Neural cell (in vitro differentiated cells): ENCODE results near the gene AGBL3. TPM values are rescaled to one million over a fixed set of nuclear protein-coding genes. Genes with fewer than 3 reads are reported as not detected.

Experiments used
- H2AFZ ChIP-seq: fragments of 200-600, 300-800 bp; sonication (generic), shearing (Covaris generic); 2 replicates; pipeline ENCODE4 v1.6.0; 2014; ENCODE audit warnings: low read depth, mild to moderate bottlenecking, antibody characterized with exemption, low read length, moderate library complexity
- H3F3A ChIP-seq: fragments of 200-600 bp; shearing (Covaris generic); 2 replicates; pipeline ENCODE4 v1.6.1; 2016; ENCODE audit warnings: mild to moderate bottlenecking, moderate library complexity, mixed read lengths, antibody characterized with exemption, low read length; ENCODE audit not compliant: insufficient read depth, poor library complexity, severe bottlenecking
- H3K27ac ChIP-seq: fragments of 200-600, 300-800 bp; sonication (generic), shearing (Covaris generic); 2 replicates; pipeline ENCODE4 v1.5.1; 2014; ENCODE audit warnings: mild to moderate bottlenecking, low read length, moderate library complexity
- H3K27me3 ChIP-seq: fragments of 300-800, 200-600 bp; sonication (generic), shearing (Covaris generic); 2 replicates; pipeline ENCODE4 v1.6.0; 2014; ENCODE audit warnings: mild to moderate bottlenecking, low read depth, low read length, moderate library complexity; ENCODE audit not compliant: insufficient read depth
- H3K36me3 ChIP-seq: fragments of 300-800, 200-600 bp; sonication (generic), shearing (Covaris generic); 2 replicates; pipeline ENCODE4 v1.5.1; 2014; ENCODE audit warnings: mild to moderate bottlenecking, antibody characterized with exemption, low read length, moderate library complexity; ENCODE audit not compliant: insufficient read depth
- H3K4me2 ChIP-seq: fragments of 300-800, 200-600 bp; sonication (generic), shearing (Covaris generic); 2 replicates; pipeline ENCODE4 v1.6.0; 2014; ENCODE audit warnings: mild to moderate bottlenecking, low read length
- H3K4me3 ChIP-seq: fragments of 300-800, 200-600 bp; sonication (generic), shearing (Covaris generic); 2 replicates; pipeline ENCODE4 v1.5.1; 2014; ENCODE audit warnings: mild to moderate bottlenecking, low read length, moderate library complexity
- H3K79me2 ChIP-seq: fragments of 200-600 bp; shearing (Covaris generic); replicated peaks from 2 replicates; pipeline ENCODE4 v1.6.0; 2014; ENCODE audit warnings: mild to moderate bottlenecking, low read length, moderate library complexity; ENCODE audit not compliant: insufficient read depth
- H3K9ac ChIP-seq: fragments of 300-800, 200-600 bp; sonication (generic), shearing (Covaris generic); 2 replicates; pipeline ENCODE4 v1.6.1; 2016; ENCODE audit warnings: mild to moderate bottlenecking, low read length, mixed read lengths
- H3K9me2 ChIP-seq: fragments of 200-600 bp; shearing (Covaris generic); 2 replicates; pipeline ENCODE4 v1.6.1; 2016; ENCODE audit warnings: mild to moderate bottlenecking, low read length, mixed read lengths; ENCODE audit not compliant: insufficient read depth
- H3K9me3 ChIP-seq: fragments of 200-600, 300-800 bp; sonication (generic), shearing (Covaris generic); 2 replicates; pipeline ENCODE4 v1.6.1; 2016; ENCODE audit warnings: mild to moderate bottlenecking, mixed run types, low read length, moderate library complexity, mixed read lengths
- H4K20me1 ChIP-seq: fragments of 200-600 bp; shearing (Covaris generic); 2 replicates; pipeline ENCODE4 v1.6.1; 2016; ENCODE audit warnings: mild to moderate bottlenecking, mixed run types; ENCODE audit not compliant: insufficient read depth
- EP300 ChIP-seq: fragments of 450-650 bp; conservative IDR thresholded peaks from 2 replicates; pipeline ENCODE4 v1.6.1; 2014; ENCODE audit warnings: antibody characterized with exemption, mild to moderate bottlenecking, moderate library complexity; ENCODE audit not compliant: poor library complexity, severe bottlenecking
- EZH2 ChIP-seq: fragments of 200-600, 300-800 bp; shearing (Covaris generic), sonication (generic); IDR thresholded peaks from 2 replicates; pipeline ENCODE4 v1.6.1; 2014; ENCODE audit warnings: antibody characterized with exemption, low read length, borderline replicate concordance, mild to moderate bottlenecking; ENCODE audit not compliant: insufficient read depth, poor library complexity, severe bottlenecking
- MXI1 ChIP-seq: fragments of 450-650 bp; conservative IDR thresholded peaks from 2 replicates; pipeline ENCODE4 v1.6.1; 2014; ENCODE audit warnings: antibody characterized with exemption, mild to moderate bottlenecking; ENCODE audit not compliant: poor library complexity, severe bottlenecking
- POLR2AphosphoS5 ChIP-seq: IDR thresholded peaks from 2 replicates; pipeline ENCODE4 v1.6.1; 2012
- RAD21 ChIP-seq: fragments of 450-650 bp; conservative IDR thresholded peaks from 2 replicates; pipeline ENCODE4 v1.6.1; 2014; ENCODE audit warnings: antibody characterized with exemption, mild to moderate bottlenecking, moderate library complexity
- SMC3 ChIP-seq: fragments of 450-650 bp; conservative IDR thresholded peaks from 2 replicates; pipeline ENCODE4 v1.6.1; 2014; ENCODE audit warnings: antibody characterized with exemption, mild to moderate bottlenecking, moderate library complexity; ENCODE audit not compliant: poor library complexity
- TAF1 ChIP-seq: IDR thresholded peaks from 2 replicates; pipeline ENCODE4 v1.6.1; 2012; ENCODE audit warnings: low read depth
- polyA plus RNA-seq: library from polyadenylated mRNA; depleted of rRNA; stranded (reverse); fragments of >200 nt; gene quantifications from 2 replicates; pipeline ENCODE4 v1.2.3, GENCODE V29; 2014
- TF ChIP-seq, protein P1 (sequence below): IDR thresholded peaks from 2 replicates; pipeline ENCODE4 v1.6.1; 2012; ENCODE audit warnings: borderline replicate concordance
- TF ChIP-seq, protein P2 (sequence below): fragments of 450-650 bp; IDR thresholded peaks from 2 replicates; pipeline ENCODE4 v1.5.1; 2014; ENCODE audit warnings: antibody characterized with exemption, mild to moderate bottlenecking, moderate library complexity; ENCODE audit not compliant: poor library complexity, severe bottlenecking

AGBL3 gene
- polyA plus RNA-seq, 1 donor from 2014 or later, result 9.5 TPM

DNA sequence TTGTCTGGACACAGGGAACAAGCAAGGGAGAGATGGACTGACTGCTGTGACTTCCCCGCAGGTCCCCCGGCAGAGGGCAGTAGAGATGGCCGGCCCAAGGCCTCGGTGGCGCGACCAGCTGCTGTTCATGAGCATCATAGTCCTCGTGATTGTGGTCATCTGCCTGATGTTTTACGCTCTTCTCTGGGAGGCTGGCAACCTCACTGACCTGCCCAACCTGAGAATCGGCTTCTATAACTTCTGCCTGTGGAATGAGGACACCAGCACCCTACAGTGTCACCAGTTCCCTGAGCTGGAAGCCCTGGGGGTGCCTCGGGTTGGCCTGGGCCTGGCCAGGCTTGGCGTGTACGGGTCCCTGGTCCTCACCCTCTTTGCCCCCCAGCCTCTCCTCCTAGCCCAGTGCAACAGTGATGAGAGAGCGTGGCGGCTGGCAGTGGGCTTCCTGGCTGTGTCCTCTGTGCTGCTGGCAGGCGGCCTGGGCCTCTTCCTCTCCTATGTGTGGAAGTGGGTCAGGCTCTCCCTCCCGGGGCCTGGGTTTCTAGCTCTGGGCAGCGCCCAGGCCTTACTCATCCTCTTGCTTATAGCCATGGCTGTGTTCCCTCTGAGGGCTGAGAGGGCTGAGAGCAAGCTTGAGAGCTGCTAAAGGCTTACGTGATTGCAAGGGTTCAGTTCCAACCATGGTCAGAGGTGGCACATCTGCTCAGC, 178.2 kb downstream of the AGBL3 start:
- Histone ChIP-seq H3K9me2 (no peaks in the 10 kb centered on the region), H3K9ac (no peak overlapping the region), H3K4me3 (no peak overlapping the region), H3K27me3 (no peaks in the 10 kb centered on the region), H4K20me1 (no peaks in the 10 kb centered on the region), H3K9me3 (no peaks in the 10 kb centered on the region), H3K4me2 (no peak overlapping the region), H3K27ac (no peak overlapping the region), H3K36me3 (no peaks in the 10 kb centered on the region), H3F3A (no peaks in the 10 kb centered on the region), H3K79me2 (peaks cover 4% of the 10 kb centered on the region), H2AFZ (no peak overlapping the region)
- no peak for TF ChIP-seq POLR2AphosphoS5
- TF ChIP-seq, protein P1, sequence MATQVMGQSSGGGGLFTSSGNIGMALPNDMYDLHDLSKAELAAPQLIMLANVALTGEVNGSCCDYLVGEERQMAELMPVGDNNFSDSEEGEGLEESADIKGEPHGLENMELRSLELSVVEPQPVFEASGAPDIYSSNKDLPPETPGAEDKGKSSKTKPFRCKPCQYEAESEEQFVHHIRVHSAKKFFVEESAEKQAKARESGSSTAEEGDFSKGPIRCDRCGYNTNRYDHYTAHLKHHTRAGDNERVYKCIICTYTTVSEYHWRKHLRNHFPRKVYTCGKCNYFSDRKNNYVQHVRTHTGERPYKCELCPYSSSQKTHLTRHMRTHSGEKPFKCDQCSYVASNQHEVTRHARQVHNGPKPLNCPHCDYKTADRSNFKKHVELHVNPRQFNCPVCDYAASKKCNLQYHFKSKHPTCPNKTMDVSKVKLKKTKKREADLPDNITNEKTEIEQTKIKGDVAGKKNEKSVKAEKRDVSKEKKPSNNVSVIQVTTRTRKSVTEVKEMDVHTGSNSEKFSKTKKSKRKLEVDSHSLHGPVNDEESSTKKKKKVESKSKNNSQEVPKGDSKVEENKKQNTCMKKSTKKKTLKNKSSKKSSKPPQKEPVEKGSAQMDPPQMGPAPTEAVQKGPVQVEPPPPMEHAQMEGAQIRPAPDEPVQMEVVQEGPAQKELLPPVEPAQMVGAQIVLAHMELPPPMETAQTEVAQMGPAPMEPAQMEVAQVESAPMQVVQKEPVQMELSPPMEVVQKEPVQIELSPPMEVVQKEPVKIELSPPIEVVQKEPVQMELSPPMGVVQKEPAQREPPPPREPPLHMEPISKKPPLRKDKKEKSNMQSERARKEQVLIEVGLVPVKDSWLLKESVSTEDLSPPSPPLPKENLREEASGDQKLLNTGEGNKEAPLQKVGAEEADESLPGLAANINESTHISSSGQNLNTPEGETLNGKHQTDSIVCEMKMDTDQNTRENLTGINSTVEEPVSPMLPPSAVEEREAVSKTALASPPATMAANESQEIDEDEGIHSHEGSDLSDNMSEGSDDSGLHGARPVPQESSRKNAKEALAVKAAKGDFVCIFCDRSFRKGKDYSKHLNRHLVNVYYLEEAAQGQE, result no peak
- no peak for TF ChIP-seq RAD21

DNA sequence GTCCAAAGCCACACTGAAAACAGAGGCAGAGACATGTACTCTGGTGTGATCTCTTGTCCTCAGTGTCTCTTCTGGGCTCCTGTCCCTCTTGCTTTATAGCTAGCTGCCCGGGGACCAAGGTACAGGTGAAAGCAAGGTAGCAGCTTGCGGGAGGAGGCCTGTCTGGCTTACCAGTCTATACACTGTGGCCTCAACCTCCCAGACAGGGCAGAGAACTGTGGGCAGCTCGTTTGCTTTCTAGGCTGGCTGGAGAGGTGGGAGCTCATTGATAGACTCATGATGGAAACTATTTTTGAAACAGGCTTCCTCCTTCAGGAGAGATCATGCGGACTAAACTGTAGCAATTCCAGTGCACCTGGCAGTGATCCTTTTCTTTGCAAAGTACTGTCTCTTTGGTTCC, 179.6 kb downstream of the AGBL3 start:
- no peaks in the 10 kb centered on the region for H3K36me3 ChIP-seq
- TF ChIP-seq EP300 (no peak), TAF1 (no peak), SMC3 (no peak), EZH2 (no peak), RAD21 (no peak), MXI1 (no peak), POLR2AphosphoS5 (no peak)
- TF ChIP-seq, protein P2, sequence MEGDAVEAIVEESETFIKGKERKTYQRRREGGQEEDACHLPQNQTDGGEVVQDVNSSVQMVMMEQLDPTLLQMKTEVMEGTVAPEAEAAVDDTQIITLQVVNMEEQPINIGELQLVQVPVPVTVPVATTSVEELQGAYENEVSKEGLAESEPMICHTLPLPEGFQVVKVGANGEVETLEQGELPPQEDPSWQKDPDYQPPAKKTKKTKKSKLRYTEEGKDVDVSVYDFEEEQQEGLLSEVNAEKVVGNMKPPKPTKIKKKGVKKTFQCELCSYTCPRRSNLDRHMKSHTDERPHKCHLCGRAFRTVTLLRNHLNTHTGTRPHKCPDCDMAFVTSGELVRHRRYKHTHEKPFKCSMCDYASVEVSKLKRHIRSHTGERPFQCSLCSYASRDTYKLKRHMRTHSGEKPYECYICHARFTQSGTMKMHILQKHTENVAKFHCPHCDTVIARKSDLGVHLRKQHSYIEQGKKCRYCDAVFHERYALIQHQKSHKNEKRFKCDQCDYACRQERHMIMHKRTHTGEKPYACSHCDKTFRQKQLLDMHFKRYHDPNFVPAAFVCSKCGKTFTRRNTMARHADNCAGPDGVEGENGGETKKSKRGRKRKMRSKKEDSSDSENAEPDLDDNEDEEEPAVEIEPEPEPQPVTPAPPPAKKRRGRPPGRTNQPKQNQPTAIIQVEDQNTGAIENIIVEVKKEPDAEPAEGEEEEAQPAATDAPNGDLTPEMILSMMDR, result no peak
- TF ChIP-seq, protein P1, result no peak
- H3K27me3 ChIP-seq, result no peaks in the 10 kb centered on the region
- H3F3A ChIP-seq, result no peaks in the 10 kb centered on the region
- H3K27ac ChIP-seq, result no peak overlapping the region
- no peak overlapping the region for H3K4me3 ChIP-seq
- no peak overlapping the region for H2AFZ ChIP-seq
- no peak overlapping the region for H3K4me2 ChIP-seq
- no peak overlapping the region for H3K9ac ChIP-seq
- H4K20me1 ChIP-seq, result no peaks in the 10 kb centered on the region
- H3K9me2 ChIP-seq, result no peaks in the 10 kb centered on the region
- H3K9me3 ChIP-seq, result no peaks in the 10 kb centered on the region
- H3K79me2 ChIP-seq, result peaks cover 8% of the 10 kb centered on the region
